Measurements from ENCODE around the gene ENTPD5.

The ENTPD5 gene, protein sequence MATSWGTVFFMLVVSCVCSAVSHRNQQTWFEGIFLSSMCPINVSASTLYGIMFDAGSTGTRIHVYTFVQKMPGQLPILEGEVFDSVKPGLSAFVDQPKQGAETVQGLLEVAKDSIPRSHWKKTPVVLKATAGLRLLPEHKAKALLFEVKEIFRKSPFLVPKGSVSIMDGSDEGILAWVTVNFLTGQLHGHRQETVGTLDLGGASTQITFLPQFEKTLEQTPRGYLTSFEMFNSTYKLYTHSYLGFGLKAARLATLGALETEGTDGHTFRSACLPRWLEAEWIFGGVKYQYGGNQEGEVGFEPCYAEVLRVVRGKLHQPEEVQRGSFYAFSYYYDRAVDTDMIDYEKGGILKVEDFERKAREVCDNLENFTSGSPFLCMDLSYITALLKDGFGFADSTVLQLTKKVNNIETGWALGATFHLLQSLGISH

DNA sequence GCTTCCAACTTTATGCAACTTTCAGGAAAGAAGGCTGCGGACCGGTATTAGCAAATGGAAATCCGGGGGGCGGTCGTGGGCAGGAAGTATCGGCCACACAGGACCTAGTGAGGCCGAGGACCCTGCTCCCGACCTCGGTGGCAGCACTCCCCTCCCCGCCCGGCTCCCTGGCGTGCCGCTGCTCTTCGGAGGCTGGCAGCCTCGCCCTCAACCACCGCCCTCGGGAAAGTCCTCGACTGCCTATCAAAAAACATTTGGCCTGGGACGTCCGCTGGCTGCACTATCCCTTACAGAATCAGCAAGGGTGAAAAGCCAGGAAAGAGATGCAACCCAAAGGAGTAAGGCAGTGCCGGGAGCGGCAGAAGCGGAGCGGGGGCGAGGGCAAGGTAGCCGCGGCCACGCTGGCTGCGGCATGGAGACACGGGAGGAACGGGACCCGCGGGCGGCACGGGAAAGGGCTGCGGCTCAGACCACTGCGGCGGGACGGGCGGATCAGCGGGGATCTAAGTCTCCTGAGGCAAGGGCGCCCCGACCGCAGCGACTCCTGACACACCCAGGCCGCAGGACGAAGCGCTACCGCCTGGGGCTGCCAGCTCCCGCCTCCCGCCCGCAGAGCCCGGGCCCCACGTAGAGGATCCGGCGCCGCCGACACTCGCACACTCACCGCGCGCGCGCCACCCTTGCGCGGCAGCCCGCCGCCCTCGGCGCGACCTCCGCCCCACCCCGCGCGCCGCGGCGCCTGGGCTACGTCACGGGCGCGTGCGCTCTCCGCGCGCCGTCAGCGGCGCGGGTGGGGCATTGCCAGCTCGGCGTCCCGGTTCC, at the start of gene ENTPD5, which contains the start of gene BBOF1:
TSS of gene ENTPD5 (minus strand) at position 703 of the 822 bp plus-strand sequence. CDS start 31,186 bp downstream, outside the sequence.
TSS of gene BBOF1 (plus strand) at position 764 of the 822 bp plus-strand sequence. CDS start 130 bp downstream, outside the sequence.
- DNase-seq (ENCODE audit: low read depth in 1 of 2, low spot score in 1 of 2) = peak; percentile 69 to 81

DNA sequence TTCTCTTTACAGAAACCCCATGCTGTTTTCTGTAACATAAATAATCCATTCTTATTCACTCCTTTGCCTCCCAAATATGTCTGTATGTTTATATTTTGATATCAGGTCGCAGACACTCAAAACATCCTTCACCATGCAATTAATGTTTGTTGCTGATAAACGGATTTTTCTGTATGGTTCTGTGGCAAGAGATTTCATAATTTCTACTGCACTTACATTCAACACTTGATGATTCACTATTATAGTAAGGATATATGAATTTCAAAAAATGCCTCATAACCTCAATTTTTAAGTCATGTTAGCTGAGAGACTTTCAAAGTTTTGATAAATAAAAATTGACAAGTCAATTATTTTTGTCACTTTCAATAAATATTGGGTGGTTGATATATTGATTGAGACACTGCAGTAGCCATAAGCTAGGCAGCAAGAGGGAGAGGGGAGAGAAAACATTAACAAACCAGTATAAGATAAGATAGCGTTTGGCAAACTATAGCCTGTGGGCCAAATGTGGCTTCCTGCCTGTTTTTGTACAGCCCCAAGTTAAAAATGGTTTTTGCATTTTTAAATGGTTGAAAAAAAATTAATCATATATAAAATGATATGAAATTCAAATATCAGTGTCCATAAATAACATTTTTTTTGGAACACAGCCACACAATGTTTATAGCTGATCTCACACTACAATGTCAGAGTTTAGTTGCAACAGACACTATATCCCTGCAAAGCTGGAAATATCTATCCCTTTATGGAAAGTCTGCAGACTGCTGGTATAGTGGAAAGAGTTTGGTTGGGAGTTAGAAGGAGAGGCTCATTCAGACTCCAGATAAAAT, 46.9 kb upstream of the ENTPD5 start:
- DNase-seq (ENCODE audit: low read depth in 1 of 2, low spot score in 1 of 2) = no peak

DNA sequence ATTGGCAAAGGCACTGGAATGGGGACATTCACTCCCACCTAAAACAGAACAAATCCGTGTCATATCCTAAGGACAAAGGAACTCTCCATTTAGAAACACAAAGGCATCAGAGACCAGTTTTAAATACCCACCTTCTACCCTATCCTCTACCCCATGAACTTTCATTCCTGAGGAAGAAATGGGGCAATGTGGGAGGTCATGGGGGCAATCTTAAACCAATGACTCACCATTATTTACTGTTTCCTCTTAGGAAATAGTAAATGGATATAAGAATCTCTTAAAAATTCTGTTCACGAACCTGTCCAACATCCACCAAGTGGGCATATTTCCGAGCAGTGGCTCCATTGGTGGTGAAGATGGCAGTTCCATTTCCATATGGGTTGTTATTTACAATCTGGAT, 45.8 kb upstream of the ENTPD5 start:
- no peak for DNase-seq (ENCODE audit: low read depth in 1 of 2, low spot score in 1 of 2)

DNA sequence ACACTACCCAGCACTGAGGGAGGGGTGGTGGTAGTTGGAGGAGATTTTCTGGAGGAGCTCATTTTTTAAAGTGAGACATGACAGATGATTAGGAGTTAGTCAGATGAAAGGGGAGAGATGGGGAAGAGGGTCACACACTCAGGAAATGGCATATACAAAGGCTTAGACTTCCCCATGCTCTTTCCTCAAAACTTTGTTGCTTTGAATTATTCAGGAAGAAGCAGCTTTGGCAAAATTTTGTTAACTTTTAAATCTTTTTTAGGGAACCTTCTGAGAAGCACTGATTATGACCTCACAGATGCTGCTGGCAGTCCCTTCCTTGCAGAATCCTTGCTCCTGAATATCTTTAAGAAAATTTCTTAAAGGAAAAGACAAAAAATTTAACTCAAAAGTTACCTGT, 45.3 kb upstream of the ENTPD5 start:
- no peak for DNase-seq (ENCODE audit: low read depth in 1 of 2, low spot score in 1 of 2)

DNA sequence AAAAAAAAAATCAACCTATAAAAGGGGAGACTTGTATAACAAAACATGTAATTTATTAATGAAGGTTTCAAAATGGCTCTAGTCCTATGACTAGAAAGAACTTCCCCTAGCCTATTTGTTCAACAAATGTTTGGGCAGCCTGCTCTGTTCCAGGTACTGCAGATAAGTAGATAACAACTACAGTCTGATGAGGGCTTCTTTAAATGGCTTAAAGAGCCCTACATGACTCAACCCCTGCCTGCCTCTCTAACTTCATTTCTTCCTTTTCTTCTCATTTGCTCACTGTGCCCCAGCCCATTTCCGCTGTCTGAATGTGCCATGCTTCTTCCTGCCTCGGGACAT, 43.7 kb upstream of the ENTPD5 start:
- DNase-seq (ENCODE audit: low read depth in 1 of 2, low spot score in 1 of 2) = no peak

DNA sequence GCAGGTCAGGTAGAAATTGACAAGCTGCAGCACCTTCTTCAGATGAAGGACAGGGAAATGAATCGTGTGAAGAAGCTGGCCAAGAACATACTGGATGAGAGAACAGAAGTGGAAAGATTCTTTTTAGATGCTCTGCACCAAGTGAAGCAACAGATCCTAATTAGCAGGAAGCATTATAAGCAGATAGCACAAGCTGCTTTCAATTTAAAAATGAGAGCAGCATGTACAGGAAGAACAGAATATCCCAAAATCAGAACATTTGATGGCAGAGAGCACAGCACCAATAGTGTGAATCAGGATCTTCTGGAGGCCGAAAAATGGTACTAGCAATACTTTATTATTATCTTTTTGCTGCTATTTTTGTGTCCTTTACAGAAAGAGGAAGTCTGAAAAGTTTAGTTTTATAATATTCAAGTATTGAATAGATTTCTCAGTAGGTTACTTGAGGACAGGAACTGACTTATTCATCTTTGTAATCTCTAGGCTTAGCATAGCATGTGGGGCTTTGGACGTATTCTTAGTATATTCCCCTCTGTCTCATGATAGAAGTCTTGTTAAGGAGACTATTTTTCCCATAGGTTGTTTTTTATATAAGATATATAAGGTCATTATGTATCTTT, 30.9 kb upstream of the ENTPD5 start:
- DNase-seq (ENCODE audit: low read depth in 1 of 2, low spot score in 1 of 2) = no peak

DNA sequence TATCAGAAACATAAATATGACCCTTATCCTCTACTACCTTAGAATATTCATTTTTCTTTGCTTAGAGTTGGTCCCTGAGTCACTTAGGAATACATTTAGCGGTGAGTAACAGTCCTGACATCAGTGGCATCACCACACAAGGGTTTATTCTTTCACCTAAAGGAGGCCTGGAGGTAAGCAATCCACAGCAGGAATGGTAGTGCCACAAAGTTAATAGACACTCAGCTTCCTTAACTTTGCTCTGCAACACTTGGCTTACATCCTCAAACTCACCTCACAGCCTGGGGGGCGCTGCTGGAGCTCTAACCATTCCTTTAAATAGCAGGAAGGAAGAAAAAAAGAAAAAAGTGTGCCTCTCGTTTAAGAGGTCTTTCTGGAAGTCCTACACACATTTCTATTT, 29.2 kb upstream of the ENTPD5 start:
- no peak for DNase-seq (ENCODE audit: low read depth in 1 of 2, low spot score in 1 of 2)

DNA sequence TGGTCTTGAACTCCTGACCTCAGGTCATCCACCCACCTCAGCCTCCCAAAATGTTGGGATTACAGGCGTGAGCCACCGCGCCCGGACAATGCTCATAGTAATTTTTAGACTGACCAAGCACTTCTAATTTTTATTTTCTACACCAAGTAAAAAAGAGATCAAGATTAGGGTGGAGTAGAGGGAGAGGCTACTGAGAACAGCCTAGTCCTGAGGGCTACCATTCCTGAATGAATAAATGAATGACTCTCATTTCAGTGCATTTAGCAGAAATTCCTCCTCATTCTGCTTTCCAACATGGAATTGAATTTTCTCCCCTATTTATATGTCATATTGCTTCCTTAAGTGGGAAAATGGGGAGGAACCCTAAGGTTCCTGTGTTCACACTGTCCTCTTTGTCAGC, 26.4 kb upstream of the ENTPD5 start:
- no peak for DNase-seq (ENCODE audit: low read depth in 1 of 2, low spot score in 1 of 2)

DNA sequence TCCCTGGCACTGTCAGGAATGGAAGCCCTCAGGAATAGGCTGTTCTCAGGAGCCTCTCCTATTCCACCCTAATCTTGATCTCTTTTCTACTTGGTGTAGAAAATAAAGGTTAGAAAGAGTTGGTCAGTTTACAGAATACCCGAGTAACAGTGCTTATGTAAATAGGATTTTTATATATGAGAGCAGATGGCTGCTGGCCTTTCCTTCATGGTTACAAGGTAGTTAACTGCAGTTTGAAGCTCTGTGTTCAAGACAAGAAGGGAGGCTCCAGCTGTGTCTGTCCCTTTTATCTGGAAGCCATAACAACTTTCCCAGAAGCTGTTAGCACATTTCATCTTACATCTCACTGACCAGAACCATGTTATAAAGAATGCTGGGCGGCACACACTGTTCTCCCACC, 23.2 kb upstream of the ENTPD5 start:
- DNase-seq (ENCODE audit: low read depth in 1 of 2, low spot score in 1 of 2) = no peak

DNA sequence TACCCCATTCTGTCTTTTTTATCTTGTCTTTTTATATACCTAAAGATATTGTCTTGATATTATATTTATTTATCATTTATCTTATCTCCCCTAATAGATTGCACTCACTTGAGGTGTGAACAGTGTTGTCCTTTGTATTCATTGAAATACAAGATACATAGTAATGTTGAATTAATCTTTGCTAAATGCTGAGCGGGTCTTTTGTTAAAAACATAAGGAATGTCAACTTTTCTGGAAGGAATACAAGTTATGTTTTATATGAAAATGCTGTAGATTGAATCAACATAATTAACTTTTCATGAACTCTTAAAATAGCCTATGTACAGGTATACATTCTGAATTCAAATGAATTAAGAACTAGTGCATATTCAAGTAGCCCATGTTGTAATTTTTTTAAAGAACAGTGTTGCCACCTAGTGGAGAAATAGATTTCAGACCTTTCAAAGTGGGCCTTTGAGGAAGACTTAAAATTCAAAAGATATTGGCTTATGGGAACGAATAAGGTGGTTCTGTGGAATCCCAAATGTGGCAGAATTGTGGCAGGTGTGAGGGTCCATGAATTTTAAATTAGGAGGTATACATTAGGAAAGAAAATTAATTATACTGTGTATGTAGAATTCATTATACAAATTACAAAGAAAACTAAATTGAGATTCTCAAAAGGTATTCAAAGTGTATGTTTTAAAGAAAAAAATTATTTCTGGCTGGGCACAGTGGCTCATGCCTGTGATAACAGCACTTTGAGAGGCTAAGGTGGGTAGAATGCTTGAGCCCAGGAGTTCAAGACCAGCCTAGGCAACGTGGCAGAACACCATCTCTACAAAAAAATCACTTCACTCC, 19.2 kb upstream of the ENTPD5 start:
- DNase-seq (ENCODE audit: low read depth in 1 of 2, low spot score in 1 of 2) = no peak

DNA sequence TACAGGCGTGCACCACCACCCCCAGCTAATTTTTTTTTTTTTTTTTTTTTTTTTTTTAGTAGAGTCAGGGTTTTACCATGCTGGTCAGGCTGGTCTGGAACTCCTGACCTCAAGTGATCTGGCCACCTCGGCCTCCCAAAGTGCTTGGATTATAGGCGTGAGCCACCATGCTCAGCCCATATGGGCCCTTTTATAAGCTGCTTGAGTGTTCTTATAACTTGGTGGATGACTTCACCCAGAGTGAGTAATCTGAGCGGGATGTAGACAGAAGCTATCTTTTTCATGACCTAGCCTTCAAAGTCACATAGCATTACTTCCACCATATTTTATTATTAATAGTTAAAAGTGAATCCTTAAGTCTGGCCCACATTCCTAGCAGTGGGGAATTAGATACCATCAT, 16.5 kb upstream of the ENTPD5 start:
- DNase-seq (ENCODE audit: low read depth in 1 of 2, low spot score in 1 of 2) = no peak

DNA sequence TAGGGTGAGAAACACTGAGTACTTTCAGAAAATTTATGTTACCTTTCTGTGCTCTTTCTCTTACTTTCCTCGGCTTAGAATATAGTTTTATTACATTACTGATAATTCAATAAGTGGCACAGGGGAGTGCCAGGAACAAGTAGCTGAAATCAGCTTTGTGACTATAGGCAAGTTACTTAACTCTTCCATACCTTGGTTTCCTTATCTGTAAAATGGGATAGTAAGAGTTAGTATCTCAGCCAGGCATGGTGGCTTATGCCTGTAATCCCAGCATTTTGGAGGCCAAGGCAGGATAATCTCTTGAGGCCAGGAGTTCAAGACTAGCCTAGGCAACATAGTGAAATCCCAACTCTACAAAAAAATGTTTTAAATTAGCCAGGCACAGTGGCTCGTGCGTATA, 15.5 kb upstream of the ENTPD5 start:
- no peak for DNase-seq (ENCODE audit: low read depth in 1 of 2, low spot score in 1 of 2)

DNA sequence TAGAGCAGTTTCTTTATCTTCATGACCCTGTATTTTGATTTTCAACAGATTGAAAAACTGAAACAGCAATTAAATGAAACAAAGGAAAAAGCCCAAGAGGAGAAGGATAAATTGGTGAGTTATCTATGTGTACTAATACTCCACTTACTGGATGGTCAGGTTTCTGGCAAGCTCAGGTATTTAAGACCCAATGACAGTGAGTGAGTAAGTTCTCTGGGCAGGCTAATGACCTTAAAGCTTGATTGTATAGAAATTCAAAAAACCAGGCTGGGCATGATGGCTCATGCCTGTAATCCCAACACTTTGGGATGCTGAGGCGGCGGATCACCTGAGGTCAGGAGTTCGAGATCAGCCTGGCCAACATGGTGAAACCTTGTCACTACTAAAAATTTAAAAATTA, 10.0 kb upstream of the ENTPD5 start:
- no peak for DNase-seq (ENCODE audit: low read depth in 1 of 2, low spot score in 1 of 2)

DNA sequence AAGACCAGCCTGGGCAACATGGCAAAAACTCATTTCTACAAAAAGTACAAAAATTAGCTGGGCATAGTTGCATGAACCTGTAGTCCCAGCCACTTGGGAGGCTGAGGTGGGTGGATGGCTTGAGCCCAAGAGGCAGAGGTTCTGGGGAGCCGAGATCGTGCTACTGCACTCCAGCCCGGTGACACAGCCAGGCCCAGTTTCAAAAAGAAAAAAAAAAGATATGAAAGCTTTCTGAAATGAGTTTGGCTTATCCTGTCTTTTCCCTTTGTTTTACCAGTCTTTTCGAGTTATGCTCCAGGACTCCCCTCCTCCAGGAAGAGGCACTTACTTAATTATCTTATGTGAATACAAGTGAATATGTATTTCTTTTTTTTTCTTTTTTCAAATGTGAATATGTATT, 3.3 kb upstream of the ENTPD5 start:
- no peak for DNase-seq (ENCODE audit: low read depth in 1 of 2, low spot score in 1 of 2)

DNA sequence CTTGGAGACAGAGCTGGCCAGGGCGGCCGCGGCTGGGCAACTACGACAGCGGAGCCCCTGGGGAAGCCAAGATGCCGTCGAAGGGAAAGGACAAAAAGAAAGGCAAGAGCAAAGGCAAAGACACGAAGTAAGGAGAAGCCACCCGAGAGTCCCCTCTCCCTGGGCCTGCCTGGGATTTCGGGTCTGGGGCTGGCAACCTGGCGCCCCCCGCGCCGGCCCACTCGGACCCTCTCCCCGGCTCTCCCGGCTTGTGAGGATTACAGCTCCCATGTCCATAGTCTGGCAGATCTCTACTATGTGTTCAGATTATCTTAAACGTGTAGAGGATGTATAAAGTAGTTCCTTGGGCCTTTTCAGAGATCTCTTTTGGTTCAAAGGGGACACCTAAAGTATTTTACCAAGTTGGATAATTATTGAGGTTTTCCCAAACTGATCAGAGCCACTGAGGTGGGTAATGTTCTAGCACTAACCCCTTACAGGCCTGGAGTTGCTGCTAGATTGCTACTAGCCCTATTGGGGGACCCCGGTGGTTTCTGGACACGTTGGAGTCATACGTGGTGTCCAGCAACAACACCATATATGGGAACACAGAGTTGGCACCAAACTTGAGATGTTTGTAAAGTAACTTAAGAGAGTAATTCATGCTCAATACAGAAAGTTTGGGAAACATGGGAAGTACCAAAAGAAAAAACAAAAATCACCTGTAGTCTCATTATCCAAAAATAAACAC, 485 bp upstream of the ENTPD5 start:
- DNase-seq (ENCODE audit: low read depth in 1 of 2, low spot score in 1 of 2) = no peak

DNA sequence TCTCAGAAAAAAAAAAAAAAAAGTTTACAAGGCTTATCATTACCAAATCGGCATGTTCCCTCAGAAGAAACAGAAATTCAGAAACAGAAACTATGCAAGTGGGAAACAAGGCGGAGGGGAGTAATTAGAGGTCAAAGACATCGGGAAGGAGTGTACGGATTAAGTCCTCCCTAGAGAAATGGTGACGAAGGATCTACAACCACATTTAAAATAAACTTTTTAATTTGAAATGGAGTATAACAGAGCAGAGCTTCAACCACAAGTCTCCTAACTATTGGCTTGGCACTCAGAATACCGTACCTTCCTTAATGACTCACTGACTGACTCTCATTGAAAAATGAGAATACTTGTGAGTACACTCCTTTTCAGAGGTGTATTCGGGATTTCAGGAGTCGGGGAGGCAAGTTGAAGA, 908 bp downstream of the ENTPD5 start:
- no peak for DNase-seq (ENCODE audit: low read depth in 1 of 2, low spot score in 1 of 2)

DNA sequence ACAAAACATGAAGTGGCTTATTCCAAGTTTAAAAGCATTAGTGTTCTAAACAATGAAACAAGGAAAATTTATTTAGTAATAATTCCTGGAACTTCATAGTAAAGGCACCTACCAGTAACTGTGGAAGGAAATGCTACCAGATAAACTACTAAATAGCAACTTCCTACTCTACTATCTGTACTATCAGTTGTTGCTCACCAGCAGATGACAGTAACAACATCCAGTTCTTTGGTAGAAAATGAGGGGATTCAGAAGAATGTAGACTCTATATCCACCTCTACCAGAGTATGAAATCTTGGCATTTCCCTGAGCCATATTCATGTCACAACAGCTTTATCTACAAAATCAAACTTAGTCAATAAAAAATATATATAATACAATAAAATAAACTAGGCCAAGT, 3.1 kb downstream of the ENTPD5 start:
- DNase-seq (ENCODE audit: low read depth in 1 of 2, low spot score in 1 of 2) = no peak

DNA sequence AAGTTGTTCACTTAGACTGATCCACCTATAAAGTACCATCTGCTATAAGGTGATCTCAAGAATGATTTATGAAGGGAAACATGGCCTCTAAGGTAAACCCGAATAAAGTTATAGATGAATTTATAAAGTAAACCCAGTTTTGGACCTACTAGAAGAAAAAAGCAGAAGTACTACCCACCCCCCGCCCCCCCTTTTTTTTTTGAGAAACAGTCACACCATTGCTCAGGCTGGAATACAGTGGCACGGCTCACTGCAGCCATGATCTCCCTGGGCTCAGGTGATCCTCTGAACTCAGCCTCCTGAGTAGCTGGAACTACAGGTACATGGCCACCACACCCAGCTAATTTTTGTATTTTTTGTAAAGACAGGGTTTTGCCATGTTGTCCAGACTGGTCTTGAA, 3.9 kb downstream of the ENTPD5 start:
- DNase-seq (ENCODE audit: low read depth in 1 of 2, low spot score in 1 of 2) = no peak

DNA sequence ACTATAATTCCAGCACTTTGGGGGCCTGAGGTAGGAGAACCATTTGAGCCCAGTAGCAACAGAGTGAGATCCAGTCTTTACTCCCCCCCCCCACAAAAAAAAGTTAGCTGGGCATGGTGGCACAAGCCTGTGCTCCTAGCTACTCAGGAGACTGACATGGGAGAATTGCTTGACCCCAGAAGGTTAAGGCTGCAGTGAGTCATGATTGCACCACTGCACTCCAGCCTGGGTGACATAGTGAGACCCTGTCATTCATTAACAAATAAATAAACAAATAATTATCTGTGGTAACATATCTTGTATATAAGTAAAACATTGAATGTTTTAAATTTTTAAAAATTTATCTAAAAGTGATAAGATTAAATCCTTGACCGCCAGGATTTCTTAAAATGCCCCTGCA, 4.8 kb downstream of the ENTPD5 start:
- no peak for DNase-seq (ENCODE audit: low read depth in 1 of 2, low spot score in 1 of 2)
